Measurements from ENCODE around the gene EMC7. TPM values are rescaled to one million over a fixed set of nuclear protein-coding genes. Genes with fewer than 3 reads are reported as not detected.

The EMC7 gene
- total and polyA plus RNA-seq, 2 of the 13 experiments (the other 11 are each of a cell fraction or from before 2014, with no cell fraction given): 46.8 to 113 TPM

- TF ChIP-seq SRSF4 (IDR thresholded peaks at IDR 0.05; ENCODE audit: low read depth, low read length, poor library complexity, severe bottlenecking) (peak; percentile 99), STAT6 (CRISPR knock-in tag; IDR thresholded peaks at IDR 0.05; ENCODE audit: borderline replicate concordance) (0 out of 2 replicates have a peak, but pooled peaks have one; percentile 49), GMEB2 (CRISPR knock-in tag; IDR thresholded peaks at IDR 0.05; ENCODE audit: low read depth) (peak; percentile 30; the same call in 1 of the 2 replicates), SP2 (CRISPR knock-in tag; IDR thresholded peaks at IDR 0.05) (no peak), MEIS2 (CRISPR knock-in tag; IDR thresholded peaks at IDR 0.05) (0 out of 2 replicates have a peak, but pooled peaks have one; percentile 3), KAT8 (CRISPR knock-in tag; IDR thresholded peaks at IDR 0.05) (no peak; the same call in 1 of the 2 replicates), SOX6 (IDR thresholded peaks at IDR 0.05) (no peak), SOX6 (CRISPR knock-in tag; IDR thresholded peaks at IDR 0.05) (0 out of 2 replicates have a peak, but pooled peaks have one; percentile 25), ZNF572 (CRISPR knock-in tag; IDR thresholded peaks at IDR 0.05) (no peak), RCOR2 (CRISPR knock-in tag; IDR thresholded peaks at IDR 0.05) (no peak), NRL (CRISPR knock-in tag; IDR thresholded peaks at IDR 0.05; ENCODE audit: borderline replicate concordance) (no peak), FOXC1 (CRISPR knock-in tag; IDR thresholded peaks at IDR 0.05; ENCODE audit: borderline replicate concordance) (no peak), IKZF5 (CRISPR knock-in tag; IDR thresholded peaks at IDR 0.05) (0 out of 2 replicates have a peak, but pooled peaks have one; percentile 16), NFRKB (IDR thresholded peaks at IDR 0.05) (no peak), CAMTA2 (CRISPR knock-in tag; IDR thresholded peaks at IDR 0.05; ENCODE audit: borderline replicate concordance) (no peak), ZBTB37 (CRISPR knock-in tag; IDR thresholded peaks at IDR 0.05) (no peak), GABPA (IDR thresholded peaks at IDR 0.05; ENCODE audit: low read depth, low read length) (no peak), GABPA (CRISPR knock-in tag; IDR thresholded peaks at IDR 0.05; ENCODE audit: low read depth) (no peak), KLF11 (CRISPR knock-in tag; IDR thresholded peaks at IDR 0.05) (no peak), HNRNPK (IDR thresholded peaks at IDR 0.05; ENCODE audit: low read depth, low read length, poor library complexity, severe bottlenecking) (no peak), ZNF567 (CRISPR knock-in tag; IDR thresholded peaks at IDR 0.05; ENCODE audit: borderline replicate concordance) (peak; percentile 70; the same call in 1 of the 2 replicates), ZNF546 (CRISPR knock-in tag; conservative IDR thresholded peaks at IDR 0.05) (no peak), ZMYM4 (CRISPR knock-in tag; IDR thresholded peaks at IDR 0.05) (no peak), SP4 (CRISPR knock-in tag; IDR thresholded peaks at IDR 0.05) (no peak), ZNF333 (CRISPR knock-in tag; IDR thresholded peaks at IDR 0.05; ENCODE audit: borderline replicate concordance) (no peak)
These were observed 688 bp upstream of the EMC7 start (continued) for GRCh38 chr15:34102175-34102925.

Data from HepG2 (cell line).